HG02840 (cell line): ENCODE results near the gene PER2.
"Not testable (repeated sequence)": the region's sequence is repeated elsewhere in the genome, so short reads cannot be mapped to it uniquely, and the experiment has no call there.

Source experiments
- ATAC-seq: cut with Tn5 transposase; IDR thresholded peaks from one replicate; pipeline ENCODE4 v1.9.1; 2021; ENCODE audit warnings: mild to moderate bottlenecking, moderate library complexity, moderate number of reproducible peaks; ENCODE audit not compliant: unreplicated experiment, low FRiP score

The PER2 gene, protein sequence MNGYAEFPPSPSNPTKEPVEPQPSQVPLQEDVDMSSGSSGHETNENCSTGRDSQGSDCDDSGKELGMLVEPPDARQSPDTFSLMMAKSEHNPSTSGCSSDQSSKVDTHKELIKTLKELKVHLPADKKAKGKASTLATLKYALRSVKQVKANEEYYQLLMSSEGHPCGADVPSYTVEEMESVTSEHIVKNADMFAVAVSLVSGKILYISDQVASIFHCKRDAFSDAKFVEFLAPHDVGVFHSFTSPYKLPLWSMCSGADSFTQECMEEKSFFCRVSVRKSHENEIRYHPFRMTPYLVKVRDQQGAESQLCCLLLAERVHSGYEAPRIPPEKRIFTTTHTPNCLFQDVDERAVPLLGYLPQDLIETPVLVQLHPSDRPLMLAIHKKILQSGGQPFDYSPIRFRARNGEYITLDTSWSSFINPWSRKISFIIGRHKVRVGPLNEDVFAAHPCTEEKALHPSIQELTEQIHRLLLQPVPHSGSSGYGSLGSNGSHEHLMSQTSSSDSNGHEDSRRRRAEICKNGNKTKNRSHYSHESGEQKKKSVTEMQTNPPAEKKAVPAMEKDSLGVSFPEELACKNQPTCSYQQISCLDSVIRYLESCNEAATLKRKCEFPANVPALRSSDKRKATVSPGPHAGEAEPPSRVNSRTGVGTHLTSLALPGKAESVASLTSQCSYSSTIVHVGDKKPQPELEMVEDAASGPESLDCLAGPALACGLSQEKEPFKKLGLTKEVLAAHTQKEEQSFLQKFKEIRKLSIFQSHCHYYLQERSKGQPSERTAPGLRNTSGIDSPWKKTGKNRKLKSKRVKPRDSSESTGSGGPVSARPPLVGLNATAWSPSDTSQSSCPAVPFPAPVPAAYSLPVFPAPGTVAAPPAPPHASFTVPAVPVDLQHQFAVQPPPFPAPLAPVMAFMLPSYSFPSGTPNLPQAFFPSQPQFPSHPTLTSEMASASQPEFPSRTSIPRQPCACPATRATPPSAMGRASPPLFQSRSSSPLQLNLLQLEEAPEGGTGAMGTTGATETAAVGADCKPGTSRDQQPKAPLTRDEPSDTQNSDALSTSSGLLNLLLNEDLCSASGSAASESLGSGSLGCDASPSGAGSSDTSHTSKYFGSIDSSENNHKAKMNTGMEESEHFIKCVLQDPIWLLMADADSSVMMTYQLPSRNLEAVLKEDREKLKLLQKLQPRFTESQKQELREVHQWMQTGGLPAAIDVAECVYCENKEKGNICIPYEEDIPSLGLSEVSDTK (N-terminal part only)

GRCh38 chr2:238287737-238288649, at the start of gene PER2:
Gene PER2, minus strand, starts transcription at chr2:238288610. Its CDS starts 10,674 bp downstream, at chr2:238277936.
- peak; percentile 33 for ATAC-seq

GRCh38 chr2:238337846-238338245, 49.4 kb upstream of the PER2 start:
- ATAC-seq = no peak

GRCh38 chr2:238336793-238337444, 48.5 kb upstream of the PER2 start:
- ATAC-seq = no peak

DNA sequence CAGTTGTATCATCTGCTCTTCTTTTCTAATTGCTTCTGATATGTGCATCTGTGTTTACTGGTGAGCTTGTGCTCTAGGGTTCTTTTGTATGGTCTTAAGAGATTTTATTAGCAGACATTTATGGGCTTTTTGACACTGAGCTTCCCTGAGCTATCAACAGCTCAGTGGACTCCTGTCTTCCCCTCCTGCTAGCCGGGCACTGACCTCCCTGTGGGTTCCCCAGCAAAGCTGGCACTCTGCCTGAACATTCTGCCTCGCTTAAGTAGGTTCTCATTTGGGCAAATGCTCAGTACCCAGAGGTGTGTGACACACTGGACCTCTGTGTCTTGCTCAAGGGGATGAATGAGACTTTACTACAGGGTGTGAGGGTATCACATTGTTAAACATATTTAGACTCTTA, 47.7 kb upstream of the PER2 start:
- ATAC-seq = no peak

DNA sequence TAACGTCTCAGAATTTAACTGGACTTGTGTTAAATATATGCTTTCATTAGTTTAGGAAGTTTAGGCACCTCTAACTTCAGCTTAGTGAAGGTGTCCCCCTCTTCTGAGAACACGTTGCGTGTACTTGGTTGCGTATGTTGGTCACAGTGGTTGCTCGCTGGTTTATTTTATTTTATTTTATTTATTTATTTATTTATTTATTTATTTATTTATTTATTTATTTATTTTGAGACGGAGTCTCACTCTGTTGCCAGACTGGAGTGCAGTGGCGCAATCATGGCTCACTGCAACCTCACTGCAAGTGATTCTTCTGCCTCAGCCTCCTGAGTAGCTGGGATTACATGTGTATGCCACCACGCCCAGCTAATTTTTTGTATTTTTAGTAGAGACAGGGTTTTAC, 47.2 kb upstream of the PER2 start:
- not testable (repeated sequence) for ATAC-seq

- ATAC-seq = no peak
These were observed 46.5 kb upstream of the PER2 start for GRCh38 chr2:238334885-238335284.

DNA sequence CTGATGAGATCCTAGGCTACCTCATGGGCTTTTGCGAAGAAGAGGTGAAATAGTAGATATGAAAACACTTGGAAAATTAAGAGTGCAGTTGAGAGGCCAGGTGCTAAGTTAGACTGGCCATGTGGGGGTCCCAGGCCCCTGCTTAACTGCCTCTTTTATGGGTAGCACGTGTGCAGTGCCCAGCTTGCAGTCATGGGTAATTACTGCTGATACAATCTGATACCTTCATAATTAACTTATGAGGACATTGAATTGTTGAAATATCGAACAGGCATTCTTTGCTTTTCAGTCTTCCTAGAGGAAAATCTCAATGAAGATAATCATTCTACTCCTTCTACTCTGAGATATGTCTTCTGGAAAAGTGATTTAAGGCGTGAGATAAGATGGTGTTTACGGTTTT, 43.5 kb upstream of the PER2 start:
- ATAC-seq = no peak

GRCh38 chr2:238330391-238330790, 42.0 kb upstream of the PER2 start:
- no peak for ATAC-seq

DNA sequence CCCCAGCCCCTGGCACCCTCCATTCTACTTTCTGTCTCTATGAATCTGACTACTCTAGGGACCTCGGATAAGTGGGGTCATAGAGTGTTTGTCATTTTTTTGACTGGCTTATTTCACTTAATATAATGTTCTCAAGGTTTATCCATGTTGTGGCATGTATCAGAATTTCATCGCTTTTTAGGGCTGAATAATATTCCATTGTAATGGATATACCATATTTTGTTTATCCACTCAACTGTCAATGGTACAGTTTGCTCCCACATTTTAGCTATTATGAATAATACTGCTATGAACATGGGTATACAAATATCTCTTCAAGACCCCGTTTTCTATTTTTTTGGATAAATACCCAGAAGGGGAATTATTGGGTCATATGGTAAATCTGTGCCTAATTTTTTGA, 39.3 kb upstream of the PER2 start:
- ATAC-seq = no peak

DNA sequence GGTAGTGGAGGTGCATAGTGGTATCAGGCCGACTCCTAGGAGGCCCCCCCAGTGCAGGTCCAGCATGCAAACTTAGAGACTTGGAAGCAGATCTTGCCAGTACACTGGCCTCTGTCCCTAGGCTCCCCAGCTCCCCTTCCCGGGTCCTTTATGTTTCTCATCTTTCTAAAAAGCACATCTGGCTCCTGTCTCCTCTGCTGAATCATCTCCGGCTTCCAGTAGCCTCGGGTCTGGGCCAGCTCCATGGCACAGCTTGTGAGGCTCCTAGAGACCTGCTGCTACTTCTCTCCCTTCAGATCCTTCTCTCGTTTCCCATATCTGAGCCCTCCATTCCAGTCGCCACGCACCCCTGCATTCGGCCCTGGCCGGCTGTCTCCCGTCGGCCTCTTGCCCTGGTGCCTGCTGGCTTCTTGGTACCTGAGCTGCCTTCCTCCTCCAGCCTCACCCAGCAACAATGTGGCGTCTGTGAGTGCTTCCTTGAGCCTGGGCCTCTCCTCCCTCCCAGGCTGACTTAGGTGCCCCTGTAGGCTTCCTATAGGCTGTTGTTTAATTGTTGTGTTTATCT, 38.5 kb upstream of the PER2 start:
- no peak for ATAC-seq

DNA sequence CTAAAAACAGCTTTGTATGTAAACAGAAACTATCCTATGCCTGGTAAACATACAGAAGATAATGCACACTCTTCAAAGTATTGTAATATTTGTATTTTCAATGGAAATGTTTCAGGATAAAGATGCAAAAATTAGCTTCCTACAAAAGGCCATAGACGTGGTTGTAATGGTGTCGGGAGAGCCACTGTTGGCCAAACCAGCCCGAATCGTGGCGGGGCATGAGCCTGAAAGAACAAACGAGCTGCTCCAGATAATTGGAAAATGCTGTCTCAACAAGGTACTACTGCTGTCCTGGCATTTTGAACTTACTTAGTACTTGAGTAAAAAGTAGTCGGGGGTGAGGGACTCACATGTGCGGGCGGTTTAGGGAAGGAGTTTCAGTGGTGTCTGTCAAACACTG, 37.3 kb upstream of the PER2 start:
- no peak for ATAC-seq

DNA sequence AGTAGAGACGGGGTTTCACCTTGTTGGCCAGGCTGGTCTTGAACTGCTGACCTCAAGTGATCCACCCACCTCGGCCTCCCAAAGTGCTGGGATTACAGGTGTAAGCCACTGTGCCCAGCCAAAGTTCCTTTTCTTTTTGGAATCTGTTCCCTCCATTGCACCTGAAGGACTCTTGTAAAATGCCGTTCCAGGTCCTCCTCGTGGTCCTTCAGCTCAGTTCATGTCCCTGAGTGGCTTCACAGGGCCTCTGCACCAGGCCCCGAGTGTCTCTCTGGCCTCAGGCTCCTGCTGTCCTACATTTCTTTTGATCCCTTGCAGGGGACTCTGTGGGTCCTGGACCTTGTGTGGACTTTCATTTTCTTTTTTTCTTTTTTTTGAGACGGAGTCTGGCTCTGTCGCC, 35.8 kb upstream of the PER2 start:
- not testable (repeated sequence) for ATAC-seq

DNA sequence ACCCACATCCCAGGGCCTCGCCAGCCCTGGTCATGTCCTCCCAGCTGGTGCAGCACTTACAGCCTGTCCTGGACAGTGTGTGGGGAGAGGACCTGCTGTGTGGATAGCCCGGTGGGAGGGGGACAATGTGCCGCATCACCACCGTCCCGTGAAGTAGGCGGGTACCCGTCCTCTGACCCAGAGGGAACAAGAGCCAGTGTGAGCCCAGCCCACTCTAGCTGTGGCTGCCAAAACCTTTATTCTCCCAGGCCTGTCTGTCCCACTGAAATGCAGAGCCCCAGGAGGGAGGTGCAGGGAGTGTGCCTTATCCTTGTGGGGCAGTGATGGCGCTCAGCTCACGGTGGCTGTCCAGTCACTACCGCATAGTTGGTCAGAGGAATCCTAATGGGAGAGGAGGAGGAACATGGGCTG, 33.6 kb upstream of the PER2 start:
- no peak for ATAC-seq

GRCh38 chr2:238321467-238321866, 33.1 kb upstream of the PER2 start:
- ATAC-seq = no peak

DNA sequence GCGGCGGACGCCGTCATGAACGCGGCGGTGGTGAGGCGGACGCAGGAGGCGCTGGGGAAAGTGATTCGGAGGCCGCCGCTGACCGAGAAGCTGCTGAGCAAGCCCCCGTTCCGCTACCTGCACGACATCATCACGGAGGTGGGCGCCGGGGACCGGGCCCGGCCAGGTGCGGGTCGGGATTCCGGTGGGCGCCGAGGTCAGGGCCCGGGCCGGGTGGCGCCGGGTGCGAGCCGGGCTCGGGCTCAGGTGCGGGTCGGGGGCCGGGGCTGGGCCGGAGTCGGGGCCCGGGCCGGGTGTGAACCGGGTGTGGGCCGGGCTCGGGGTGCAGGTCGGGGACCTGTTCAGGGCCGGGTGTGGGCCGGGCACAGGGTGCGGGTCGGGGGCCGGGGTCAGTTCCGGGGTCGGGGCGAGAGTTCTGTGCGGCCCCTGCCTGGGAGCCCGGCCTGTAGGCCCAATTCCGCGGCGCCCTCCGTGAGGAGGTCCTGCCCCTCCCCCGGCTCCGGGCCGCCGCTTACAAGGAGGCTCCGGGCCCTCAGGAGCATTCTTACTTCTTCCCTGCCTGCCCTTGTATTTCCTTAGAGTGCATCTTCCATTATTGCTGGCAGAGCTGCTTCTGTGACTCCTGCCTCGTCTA, 32.4 kb upstream of the PER2 start:
- peak; percentile 44 for ATAC-seq

- peak; percentile 81 for ATAC-seq
These were observed 31.8 kb upstream of the PER2 start, which contains the start of gene TRAF3IP1 for GRCh38 chr2:238320246-238320647. Gene TRAF3IP1, plus strand, starts transcription at chr2:238320518. Its CDS starts 145 bp downstream, at chr2:238320663.

- ATAC-seq = no peak
These were observed 26.7 kb upstream of the PER2 start for GRCh38 chr2:238315031-238315595.

GRCh38 chr2:238314576-238314975, 26.2 kb upstream of the PER2 start:
- no peak for ATAC-seq
